ENCODE measurements around the gene TMSB15A. TPM values are rescaled to one million over a fixed set of nuclear protein-coding genes. Genes with fewer than 3 reads are reported as not detected.
"Not testable (repeated sequence)": the region's sequence is repeated elsewhere in the genome, so short reads cannot be mapped to it uniquely, and the experiment has no call there.

TMSB15A gene
- total and polyA plus RNA-seq, 2 of the 8 experiments (the other 6 are each of a cell fraction or from before 2014, with no cell fraction given) = 87.6 to 189 TPM

GRCh38 chrX:102546175-102546574 is 29.6 kb upstream of the TMSB15A start:
- H2BK5ac ChIP-seq (ENCODE audit: low read depth, low read length); CTCF ChIA-PET (ENCODE audit: partially characterized antibody); H3K79me1 ChIP-seq (ENCODE audit: low read depth, low read length); H3K79me2 ChIP-seq (ENCODE audit: control insufficient read depth in 1 of 2, insufficient read depth in 2 of 2, low read length in 2 of 2); H3K23ac ChIP-seq (ENCODE audit: insufficient read length); H3K27ac ChIP-seq (ENCODE audit: low read depth, low read length); H2BK120ac ChIP-seq (replicated peaks; ENCODE audit: low read depth, low read length); H2AFZ ChIP-seq (ENCODE audit: low read length); FAIRE-seq; H3K4me3 ChIP-seq (ENCODE audit: extremely low read depth in 1 of 4, insufficient read depth in 2 of 4, low read depth in 3 of 4, low read length in 4 of 4); H3K4ac ChIP-seq (replicated peaks; ENCODE audit: insufficient read length, low read depth, low read length); H3K9ac ChIP-seq (replicated peaks in 1 of 4; ENCODE audit: extremely low read depth in 1 of 4, low read depth in 3 of 4, low read length in 3 of 4); H3K18ac ChIP-seq (ENCODE audit: extremely low read depth, low read length); H3K4me1 ChIP-seq (replicated peaks in 1 of 4; ENCODE audit: control insufficient read depth in 3 of 4, insufficient read depth in 4 of 4, low read length in 3 of 4); H3K9me3 ChIP-seq (ENCODE audit: insufficient read depth in 2 of 2, low read depth in 1 of 2, low read length in 1 of 2); H4K91ac ChIP-seq (replicated peaks; ENCODE audit: insufficient read length, low read length); DNase-seq (ENCODE audit: low read depth in 1 of 2, low spot score in 2 of 2); H3K56ac ChIP-seq (replicated peaks; ENCODE audit: insufficient read length, low read depth, low read length); H2BK15ac ChIP-seq (ENCODE audit: low read length); H3K27me3 ChIP-seq (replicated peaks in 1 of 4; ENCODE audit: control insufficient read depth in 3 of 4, extremely low read depth in 1 of 4, insufficient read depth in 3 of 4, low read length in 3 of 4); H4K5ac ChIP-seq (ENCODE audit: insufficient read length, low read depth, low read length); H2BK12ac ChIP-seq (ENCODE audit: low read depth, low read length); H4K20me1 ChIP-seq (replicated peaks in 1 of 2; ENCODE audit: control insufficient read depth in 1 of 2, insufficient read depth in 2 of 2, low read length in 2 of 2); H4K8ac ChIP-seq (ENCODE audit: extremely low read depth, insufficient read depth, low read length); H3K36me3 ChIP-seq (ENCODE audit: control insufficient read depth in 2 of 4, insufficient read depth in 4 of 4, low read length in 3 of 4); H3K4me2 ChIP-seq (ENCODE audit: insufficient read depth in 1 of 2, low read depth in 2 of 2, low read length in 2 of 2); H2AK5ac ChIP-seq (ENCODE audit: low read depth, low read length); H3K23me2 ChIP-seq (ENCODE audit: low read depth, low read length); H3K14ac ChIP-seq (ENCODE audit: insufficient read length); H2BK20ac ChIP-seq (ENCODE audit: low read length); POLR2A ChIA-PET (ENCODE audit: partially characterized antibody): not testable (repeated sequence)
- 94% methylated on average over 5 of the region's 5 CpGs; no CpG with 5 or more reads in 1 of the 2 experiments for WGBS, 2 experiments (ENCODE audit: extremely low coverage in 1 of 2, insufficient coverage in 1 of 2, insufficient read length in 1 of 2, insufficient replicate concordance in 2 of 2, low coverage in 1 of 2, low lambda C conversion rate in 2 of 2, missing lambda C conversion rate in 1 of 2)

All from H1 (cell line).